ENCODE measurements around the gene HES5.

Gene HES5

DNA sequence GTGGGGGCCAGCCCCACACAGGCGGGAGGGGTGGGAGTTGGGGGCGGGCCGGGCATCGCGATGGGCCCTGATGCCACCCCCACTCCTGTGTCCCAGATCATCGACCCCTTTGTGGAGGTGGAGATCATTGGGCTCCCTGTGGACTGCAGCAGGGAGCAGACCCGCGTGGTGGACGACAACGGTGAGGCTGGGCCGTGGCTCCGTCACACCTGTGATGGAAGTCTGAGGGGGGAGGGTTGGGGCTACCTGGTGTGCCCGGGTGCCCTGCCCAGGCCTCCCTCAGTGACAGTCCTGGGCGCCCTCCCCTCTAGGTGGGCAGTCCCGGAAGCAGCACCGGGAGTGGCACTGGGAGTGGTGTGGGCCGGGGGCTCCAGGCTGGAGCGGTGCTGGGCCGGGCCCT lies 31.4 kb downstream of the HES5 start:
- TF ChIP-seq GATA2 (IDR thresholded peaks at IDR 0.05; ENCODE audit: low read depth, low read length): no peak
- no peak for TF ChIP-seq GATA3 (IDR thresholded peaks at IDR 0.05; ENCODE audit: low read depth, low read length)

DNA sequence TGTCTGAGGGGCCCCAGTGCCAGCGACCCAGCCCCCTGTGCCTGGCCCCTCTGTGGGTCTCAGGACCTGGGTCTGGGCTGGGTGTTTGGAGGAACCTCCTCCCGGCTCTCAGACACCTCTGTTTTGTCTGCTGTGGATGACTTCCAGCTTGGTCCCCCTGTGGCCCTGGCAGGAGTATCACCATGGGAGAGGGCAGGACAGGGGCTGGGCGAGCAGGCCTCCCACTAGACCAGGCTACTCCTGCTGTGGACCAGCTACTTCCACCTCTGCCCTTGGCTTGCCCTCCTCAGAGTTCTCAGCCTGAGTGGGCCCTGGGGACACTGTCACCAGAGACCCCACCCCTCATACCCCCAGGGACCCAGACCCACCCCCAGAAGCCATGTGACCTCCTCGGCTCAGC lies 32.2 kb downstream of the HES5 start:
- TF ChIP-seq GATA3 (IDR thresholded peaks at IDR 0.05; ENCODE audit: low read depth, low read length) (no peak), GATA2 (IDR thresholded peaks at IDR 0.05; ENCODE audit: low read depth, low read length) (no peak)

DNA sequence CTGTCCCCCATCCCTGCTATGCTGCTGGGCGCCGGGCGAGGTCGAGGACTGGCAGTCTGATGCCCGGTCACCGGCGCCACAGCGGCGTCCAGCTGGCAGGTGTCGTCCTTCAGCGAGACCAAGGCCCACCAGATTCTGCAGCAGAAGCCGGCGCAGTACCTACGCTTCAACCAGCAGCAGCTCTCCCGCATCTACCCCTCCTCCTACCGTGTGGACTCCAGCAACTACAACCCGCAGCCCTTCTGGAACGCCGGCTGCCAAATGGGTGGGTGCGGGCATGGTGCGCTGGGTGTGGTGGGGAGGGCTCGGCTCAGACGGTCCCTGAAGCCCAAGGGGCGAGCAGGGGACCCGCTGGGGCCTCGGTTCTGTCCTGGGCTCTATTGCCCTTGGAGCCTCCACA lies 33.3 kb downstream of the HES5 start:
- TF ChIP-seq GATA2 (IDR thresholded peaks at IDR 0.05; ENCODE audit: low read depth, low read length) (no peak), GATA3 (IDR thresholded peaks at IDR 0.05; ENCODE audit: low read depth, low read length) (no peak)

DNA sequence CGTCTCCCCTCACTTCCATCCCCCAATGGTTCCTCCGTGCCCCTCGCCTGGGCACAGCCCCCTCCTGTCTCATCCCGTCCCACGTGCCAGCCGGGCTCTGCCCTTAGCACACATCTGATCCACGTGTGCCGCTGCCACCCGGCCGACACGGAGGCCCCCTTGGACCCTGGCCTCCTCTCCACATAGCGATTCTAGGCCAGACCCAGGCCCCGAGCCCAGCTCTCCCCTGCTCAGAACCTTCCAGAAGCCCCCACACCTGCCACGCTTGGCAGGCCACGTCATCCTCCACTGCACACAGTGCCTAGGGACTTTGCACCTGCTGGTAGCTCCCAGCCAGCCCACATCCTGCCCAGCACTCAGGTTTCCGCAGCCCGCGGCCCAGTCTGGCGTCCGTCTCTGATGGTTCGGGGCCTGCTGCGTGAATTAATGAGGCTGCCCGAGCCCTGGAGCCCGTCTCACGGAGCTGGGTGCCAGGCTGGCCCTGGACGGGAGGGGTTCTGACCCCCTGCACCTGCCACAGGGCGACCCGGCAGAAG lies 33.9 kb downstream of the HES5 start:
- TF ChIP-seq GATA3 (IDR thresholded peaks at IDR 0.05; ENCODE audit: low read depth, low read length) (no peak), GATA2 (IDR thresholded peaks at IDR 0.05; ENCODE audit: low read depth, low read length) (no peak)

DNA sequence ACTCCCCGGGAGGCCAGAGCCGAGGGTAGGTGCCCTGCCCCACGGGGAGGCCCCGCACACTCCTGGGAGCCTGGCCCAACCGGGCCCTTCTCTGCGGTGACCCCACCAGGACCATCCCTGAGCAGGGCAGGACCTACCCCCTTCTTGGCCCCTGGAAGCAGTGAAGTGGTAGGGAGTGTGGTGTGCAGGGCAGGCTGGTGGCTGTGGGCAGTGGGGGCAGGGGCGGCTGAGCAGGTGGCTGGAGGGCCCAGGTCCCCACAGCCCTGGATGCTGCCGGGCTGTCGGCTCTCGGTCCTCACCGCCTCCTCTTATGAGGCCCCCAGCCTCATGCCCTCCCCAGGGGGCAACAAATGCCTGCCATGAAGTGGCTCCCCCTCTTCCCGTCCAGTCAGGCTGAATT lies 34.5 kb downstream of the HES5 start:
- TF ChIP-seq GATA2 (IDR thresholded peaks at IDR 0.05; ENCODE audit: low read depth, low read length) (no peak), GATA3 (IDR thresholded peaks at IDR 0.05; ENCODE audit: low read depth, low read length) (no peak)

DNA sequence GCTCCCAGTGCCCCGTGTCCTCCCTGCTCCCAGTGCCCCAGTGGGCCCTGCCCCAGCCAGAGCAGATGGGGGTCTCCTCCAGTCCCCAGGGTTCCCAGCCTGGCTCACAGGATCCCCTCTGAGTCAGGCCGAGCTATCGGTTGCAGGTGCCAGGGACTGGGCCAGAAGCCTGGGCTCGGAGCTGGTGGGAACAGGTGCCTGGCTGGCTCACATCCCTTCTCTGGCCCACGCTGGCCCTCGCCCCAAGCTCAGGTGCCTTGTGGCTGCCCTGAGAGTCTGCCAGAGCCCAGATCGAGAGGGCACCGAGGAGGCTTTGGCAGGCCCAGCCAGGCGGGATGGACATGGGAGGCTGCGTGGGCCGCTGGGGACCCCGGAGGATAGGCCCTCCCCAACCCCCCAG lies 35.0 kb downstream of the HES5 start:
- TF ChIP-seq GATA3 (IDR thresholded peaks at IDR 0.05; ENCODE audit: low read depth, low read length) (no peak), GATA2 (IDR thresholded peaks at IDR 0.05; ENCODE audit: low read depth, low read length) (no peak)

DNA sequence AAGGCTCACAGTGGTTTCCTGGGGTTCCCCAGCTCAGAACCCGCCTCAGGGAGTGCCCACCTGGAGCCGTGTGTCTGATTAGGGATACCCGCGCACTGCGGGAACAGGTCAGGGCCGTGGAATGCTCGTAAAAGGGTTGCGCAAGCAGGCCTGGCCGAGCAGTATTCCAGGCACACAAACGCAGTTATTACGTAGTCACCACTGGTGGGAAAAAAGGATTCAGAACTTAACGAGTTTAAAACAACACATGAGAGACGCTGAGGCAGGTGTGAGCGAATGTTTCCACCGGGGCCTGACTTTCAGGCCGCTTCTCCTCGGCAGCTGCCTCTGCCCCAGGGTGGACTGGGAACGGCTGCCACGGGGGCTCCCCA lies 35.8 kb downstream of the HES5 start:
- no peak for TF ChIP-seq GATA2 (IDR thresholded peaks at IDR 0.05; ENCODE audit: low read depth, low read length)
- TF ChIP-seq GATA3 (IDR thresholded peaks at IDR 0.05; ENCODE audit: low read depth, low read length): no peak

DNA sequence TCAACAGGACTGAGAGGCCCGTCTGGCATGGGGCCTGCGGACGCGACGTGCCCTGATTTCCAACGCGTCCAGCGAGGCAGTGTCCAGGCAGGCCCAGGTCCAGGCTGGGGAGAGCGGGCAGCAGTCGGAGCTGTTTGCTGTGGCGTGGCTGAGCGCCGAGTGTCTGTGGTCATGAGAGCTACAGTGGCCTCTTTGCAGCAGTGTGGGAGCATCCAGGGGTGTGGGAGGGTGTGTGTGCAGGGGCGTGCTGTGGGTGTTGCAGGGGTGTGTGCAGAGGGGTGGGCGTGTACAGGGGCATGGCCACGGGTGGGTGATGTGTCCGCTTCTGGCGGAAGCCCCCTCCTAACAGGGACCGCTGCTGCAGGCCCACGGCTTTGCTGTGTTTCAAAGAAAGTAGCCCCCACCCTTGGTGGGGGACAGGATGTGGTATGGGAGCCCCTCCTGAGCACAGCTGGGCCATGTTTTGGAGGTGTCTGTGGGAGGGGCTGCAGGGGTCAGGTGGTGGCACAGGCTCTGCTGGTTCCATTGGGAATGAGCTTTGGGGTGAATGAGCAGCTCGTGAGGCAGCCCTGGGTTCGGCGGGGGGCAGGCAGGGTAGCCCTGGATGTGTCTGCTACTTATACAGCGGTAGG lies 36.3 kb downstream of the HES5 start:
- TF ChIP-seq GATA3 (IDR thresholded peaks at IDR 0.05; ENCODE audit: low read depth, low read length) (no peak), GATA2 (IDR thresholded peaks at IDR 0.05; ENCODE audit: low read depth, low read length) (no peak)

DNA sequence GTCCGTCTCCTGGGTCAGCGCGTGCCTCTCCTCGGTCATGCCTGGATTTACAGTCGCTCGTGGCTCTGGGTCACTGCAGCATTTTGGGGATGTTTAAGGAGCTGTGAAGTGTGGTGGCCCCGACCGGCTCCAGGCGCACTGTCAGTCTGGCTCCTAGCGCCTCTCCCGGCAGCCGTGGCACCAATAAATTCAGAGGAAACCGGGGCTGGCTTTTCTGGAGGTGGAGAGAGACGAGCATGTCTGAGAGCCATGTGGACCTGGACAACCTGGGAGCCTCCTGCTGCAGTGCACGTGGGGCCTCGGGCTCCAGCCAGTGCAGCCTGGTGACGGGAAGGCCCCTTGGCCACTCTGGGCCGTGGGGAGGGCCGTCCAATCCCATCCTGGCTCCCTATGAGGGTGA lies 36.8 kb downstream of the HES5 start:
- TF ChIP-seq GATA2 (IDR thresholded peaks at IDR 0.05; ENCODE audit: low read depth, low read length): no peak
- TF ChIP-seq GATA3 (IDR thresholded peaks at IDR 0.05; ENCODE audit: low read depth, low read length): no peak

DNA sequence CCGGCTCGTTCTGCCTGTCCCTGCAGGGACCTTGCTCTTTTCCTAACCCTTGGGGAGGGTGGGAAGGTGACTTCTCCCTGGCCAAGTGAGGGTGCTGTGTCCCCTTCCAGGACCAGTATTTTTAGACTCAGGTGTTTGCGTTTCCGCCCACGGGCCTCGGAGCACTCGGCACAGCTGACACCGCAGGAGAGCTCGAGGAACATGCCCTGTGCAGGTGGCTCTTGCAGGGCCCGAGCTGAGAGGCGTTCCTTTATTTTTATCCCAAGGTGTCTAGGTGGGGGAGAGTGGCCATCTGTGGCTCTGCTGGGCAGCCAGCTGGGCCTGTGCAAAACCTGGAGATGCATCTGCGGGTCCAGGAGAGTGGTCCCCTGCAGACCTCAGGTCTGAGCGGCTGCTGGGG lies 38.0 kb downstream of the HES5 start:
- TF ChIP-seq GATA3 (IDR thresholded peaks at IDR 0.05; ENCODE audit: low read depth, low read length) (no peak), GATA2 (IDR thresholded peaks at IDR 0.05; ENCODE audit: low read depth, low read length) (no peak)

DNA sequence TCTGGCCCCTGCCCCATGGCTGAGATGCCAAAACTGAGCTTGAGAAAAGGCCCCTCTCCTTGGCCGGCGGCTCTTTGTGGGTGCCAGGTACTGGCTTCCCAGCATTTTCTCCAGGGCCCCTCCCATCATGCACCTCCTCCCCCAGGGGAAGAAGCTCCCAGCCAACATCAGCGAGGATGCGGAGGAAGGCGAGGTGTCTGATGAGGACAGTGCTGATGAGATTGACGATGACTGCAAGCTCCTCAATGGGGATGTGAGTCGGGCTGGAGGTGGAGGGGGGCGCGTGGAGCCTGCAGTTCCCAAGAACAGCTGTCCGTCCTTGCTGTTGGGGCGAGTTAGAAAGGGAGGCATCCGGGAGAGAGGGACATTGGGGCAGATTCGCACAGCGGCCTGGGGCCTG lies 40.4 kb downstream of the HES5 start:
- no peak for TF ChIP-seq GATA2 (IDR thresholded peaks at IDR 0.05; ENCODE audit: low read depth, low read length)
- no peak for TF ChIP-seq GATA3 (IDR thresholded peaks at IDR 0.05; ENCODE audit: low read depth, low read length)

DNA sequence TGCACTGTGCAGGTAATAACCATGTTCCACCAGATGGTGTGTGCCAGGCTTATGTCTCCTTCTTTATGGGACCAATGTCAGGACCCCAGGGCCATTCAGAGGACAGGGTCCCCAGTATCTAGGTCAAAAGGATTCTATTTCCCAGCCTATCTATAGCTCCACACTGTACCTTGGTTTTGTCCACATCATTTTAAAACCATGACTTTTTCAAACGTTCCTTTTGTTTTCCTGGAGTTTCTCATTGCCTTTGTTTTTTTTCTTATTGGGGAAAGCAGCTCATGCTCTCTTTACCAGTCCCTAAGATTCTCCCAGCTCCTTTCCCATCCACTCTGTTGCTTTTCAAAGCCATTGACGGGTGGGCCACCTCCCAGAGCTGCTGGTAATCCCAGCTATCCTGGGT lies 41.4 kb downstream of the HES5 start:
- TF ChIP-seq GATA3 (IDR thresholded peaks at IDR 0.05; ENCODE audit: low read depth, low read length) (no peak), GATA2 (IDR thresholded peaks at IDR 0.05; ENCODE audit: low read depth, low read length) (no peak)

DNA sequence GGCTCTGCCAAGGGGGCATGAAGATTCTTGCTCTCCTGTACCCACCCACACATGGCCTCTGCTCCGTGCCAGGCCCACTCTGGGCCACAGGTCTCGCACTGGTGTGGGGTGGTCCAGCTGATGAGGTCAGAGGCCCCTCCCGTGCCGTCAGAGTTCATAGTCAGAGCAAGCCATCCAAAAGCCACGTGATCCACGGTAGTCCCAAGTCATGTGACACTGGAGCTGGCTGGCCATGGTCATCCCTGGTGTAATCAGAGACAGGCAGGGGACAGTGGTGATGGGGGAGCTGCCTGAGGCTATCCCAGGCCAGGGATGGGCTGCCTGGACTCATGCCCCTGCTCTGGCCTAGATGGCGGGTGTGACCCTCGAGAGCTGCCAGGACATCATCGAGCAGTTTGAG lies 43.5 kb downstream of the HES5 start:
- TF ChIP-seq GATA3 (IDR thresholded peaks at IDR 0.05; ENCODE audit: low read depth, low read length) (no peak), GATA2 (IDR thresholded peaks at IDR 0.05; ENCODE audit: low read depth, low read length) (no peak)

DNA sequence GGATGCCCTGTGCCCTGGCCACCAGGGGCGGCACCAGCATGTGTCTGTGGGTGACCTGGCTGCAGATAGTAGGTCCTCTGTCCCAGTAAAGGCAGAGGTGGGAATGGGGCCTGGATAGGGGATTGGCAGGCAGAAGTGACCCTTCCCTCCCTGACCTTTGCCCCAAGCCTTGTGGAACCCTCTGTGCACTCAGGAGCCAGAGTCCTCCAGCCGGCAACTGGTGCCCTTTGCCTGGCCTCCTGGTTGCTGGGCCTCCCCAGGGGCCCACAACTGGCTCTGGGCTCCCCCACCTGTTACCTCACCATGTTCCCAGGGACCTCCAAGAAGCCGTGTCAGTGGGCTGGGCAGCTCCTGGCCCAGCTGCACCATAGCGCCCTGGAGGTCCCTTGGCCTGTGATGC lies 44.0 kb downstream of the HES5 start:
- TF ChIP-seq GATA3 (IDR thresholded peaks at IDR 0.05; ENCODE audit: low read depth, low read length): no peak
- TF ChIP-seq GATA2 (IDR thresholded peaks at IDR 0.05; ENCODE audit: low read depth, low read length): no peak

DNA sequence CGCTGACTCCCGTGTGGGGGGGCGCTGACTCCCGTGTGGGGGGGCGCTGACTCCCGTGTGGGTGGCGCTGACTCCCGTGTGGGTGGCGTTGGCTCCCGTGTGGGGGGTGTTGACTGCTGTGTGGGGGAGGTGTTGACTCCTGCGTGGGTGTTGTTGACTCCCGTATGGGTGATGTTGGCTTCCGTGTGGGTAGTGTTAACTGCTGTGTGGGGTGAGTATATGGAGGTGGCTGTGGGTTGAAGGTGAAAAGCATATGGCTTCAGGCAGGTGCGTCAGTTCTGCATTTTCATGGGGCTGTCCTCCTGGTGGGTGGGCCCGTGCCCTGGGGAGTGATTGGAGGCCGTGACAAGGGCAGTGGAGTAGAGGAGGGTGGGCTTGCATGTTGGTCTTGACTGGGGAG lies 46.1 kb downstream of the HES5 start:
- TF ChIP-seq GATA2 (IDR thresholded peaks at IDR 0.05; ENCODE audit: low read depth, low read length): no peak
- no peak for TF ChIP-seq GATA3 (IDR thresholded peaks at IDR 0.05; ENCODE audit: low read depth, low read length)

DNA sequence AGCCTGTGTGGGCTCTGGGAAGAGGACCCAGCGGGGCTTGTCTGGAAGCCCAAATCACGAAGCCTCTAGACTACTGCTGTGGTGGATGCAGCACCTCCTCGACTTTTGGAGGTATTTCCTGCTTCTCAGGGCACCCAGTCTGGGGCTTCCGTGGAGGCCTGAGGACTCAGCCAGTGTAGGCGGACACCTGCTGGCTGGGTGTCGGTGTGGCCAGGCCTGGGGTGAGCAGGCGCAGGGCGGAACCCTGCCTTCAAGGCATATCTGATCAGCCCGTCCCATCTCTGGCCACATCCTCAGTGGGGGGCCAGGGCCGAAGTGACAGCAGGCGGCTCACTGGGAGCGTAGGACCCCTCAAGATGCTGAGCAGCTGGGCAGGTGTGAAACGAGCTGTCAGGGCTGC lies 47.0 kb downstream of the HES5 start:
- TF ChIP-seq GATA2 (IDR thresholded peaks at IDR 0.05; ENCODE audit: low read depth, low read length) (no peak), GATA3 (IDR thresholded peaks at IDR 0.05; ENCODE audit: low read depth, low read length) (no peak)

Data from SH-SY5Y (cell line).